Activated T-cell treated with anti-CD3 and anti-CD28 coated beads, Interleukin-2, amount 50 U/mL, for 48 hours (primary cell): Measurements from ENCODE around the gene GATB.

Experiments
- DNase-seq, 2 experiments: peaks; one replicate each; pipeline ENCODE4 v3.0.0-alpha.2; 2020

GATB gene

DNA sequence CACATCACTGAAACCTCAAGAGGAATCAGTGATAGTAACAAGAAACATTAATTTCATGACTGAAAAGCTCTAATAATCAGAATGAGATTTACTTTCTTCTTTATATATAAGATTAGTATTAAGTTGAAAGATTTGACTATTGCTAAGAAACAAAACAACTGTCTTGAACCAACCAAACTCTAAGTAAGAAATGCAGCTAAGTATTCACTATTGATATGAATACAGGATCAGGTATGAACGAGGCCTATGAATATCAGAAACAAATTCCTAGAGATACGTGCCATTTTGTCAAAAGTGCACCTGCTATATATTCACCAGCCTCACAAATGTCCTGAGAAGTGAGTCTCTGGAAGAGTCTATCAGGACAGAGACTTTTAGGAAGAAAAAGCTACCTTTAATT, 32.1 kb downstream of the GATB start:
- no peak for DNase-seq

DNA sequence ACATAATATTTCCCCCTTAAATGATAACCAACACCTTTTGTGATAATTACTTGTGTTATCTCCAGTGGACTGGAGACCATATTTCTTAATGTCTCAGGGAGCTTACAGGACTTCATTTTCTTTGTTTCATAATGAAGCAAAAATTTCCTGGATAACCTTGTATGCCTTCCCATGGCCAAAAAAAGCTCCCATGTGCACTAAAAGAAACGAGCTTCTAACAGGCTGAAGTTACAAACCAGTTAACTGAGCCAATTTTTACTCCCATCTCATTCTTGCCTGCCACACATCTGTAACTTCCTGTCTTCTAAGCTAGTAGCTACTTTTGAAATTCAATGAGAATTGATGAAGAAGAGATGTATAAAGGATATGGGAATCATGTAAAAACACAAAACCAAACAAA, 32.8 kb downstream of the GATB start:
- DNase-seq = no peak

DNA sequence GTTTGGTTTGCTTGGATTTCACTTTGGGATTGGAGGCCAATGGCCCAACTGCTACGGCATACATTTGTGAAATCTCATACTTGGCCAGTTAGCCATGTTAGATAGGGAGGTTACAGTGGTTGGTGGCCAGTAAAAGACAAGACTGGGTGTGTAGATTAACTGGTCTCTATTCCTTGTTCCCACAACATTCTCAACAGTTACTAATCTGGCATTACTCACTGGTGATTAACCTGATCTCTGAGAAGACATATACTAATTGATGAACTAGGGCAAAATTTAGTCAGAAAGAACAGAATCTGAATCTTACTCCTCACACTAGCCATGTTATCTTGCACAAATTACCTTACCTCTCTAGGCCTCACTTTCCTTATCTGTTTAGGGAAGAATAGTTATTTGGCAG, 33.4 kb downstream of the GATB start:
- no peak for DNase-seq

DNA sequence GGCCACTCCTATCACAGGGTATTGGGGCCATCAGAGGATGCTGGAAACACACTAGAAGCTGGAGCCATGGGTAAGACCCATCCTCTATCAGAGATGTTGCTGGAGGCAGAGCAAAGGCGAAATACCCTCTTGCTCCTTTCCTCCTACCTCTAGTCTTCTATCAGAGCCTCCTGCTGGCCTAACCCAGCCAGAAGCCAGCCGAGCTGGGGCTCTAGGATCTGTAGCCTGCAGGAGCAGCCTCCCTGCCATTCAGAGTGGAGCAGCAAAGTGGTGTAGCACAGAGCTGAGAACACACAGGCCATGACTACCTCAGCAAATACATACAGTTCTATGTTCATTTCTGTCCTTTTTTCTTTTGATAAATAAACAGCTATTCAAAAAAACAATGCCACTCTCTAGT, 35.7 kb downstream of the GATB start:
- no peak for DNase-seq

DNA sequence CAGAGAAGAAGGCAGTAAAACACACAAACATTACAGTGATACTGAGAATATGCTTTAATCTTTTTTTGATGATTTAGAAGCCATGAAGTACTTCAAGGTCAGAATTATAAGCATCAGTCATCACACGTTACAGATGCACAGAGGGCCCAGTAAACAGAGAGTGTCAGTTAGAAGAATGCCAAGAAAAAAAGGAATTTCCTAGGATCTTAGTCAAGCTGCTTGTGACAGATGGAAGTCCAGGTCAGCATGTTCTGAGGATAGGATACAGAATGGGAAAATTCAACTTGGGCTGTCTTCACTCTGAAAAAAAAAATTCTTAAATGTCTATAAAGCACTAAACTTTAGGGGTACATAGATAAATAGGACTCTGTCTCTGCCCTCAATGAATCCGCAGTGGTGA, 38.9 kb downstream of the GATB start:
- no peak for DNase-seq

DNA sequence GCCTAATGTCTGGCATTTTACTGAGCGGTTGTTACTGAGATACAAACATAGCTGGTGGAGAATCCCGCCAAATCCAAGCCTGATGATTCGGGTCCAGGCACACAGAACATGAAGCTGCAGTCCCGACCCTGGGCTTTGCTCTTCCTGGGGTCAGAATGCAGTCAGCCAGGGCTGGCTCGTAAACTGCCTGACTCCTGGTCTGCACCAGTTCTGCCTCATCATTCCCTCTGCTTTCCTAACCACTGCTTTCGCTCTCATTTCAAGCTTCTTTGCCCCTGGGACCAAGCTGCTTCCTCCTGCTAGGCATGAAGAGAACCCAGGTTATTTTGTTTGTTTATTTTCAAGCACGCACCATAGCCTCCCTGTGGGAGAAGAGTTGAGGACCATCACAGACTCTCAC, 39.3 kb downstream of the GATB start:
- DNase-seq = no peak

DNA sequence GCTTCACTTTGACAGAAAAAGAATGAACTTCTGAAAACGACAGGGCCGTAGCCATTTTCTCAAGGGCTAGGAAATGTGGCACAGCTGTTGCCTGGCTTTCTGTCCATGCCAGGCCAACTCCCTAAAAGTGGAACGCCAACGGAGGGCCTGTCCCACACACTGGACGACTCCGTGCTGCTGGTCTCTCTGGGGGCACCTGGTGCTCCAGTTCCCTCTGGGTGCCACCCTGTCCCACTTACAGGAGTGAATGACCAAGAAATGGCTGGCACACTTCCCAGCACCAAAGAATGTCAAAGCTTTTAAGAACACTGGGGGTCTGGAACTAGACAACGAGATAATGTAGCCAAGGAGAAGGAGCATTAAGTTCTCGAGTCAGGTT, 40.9 kb downstream of the GATB start:
- DNase-seq = no peak

GRCh38 chr4:151718984-151719955, 41.5 kb downstream of the GATB start:
- no peak for DNase-seq

- DNase-seq = no peak
Observed at GRCh38 chr4:151717909-151718628, 42.7 kb downstream of the GATB start.

DNA sequence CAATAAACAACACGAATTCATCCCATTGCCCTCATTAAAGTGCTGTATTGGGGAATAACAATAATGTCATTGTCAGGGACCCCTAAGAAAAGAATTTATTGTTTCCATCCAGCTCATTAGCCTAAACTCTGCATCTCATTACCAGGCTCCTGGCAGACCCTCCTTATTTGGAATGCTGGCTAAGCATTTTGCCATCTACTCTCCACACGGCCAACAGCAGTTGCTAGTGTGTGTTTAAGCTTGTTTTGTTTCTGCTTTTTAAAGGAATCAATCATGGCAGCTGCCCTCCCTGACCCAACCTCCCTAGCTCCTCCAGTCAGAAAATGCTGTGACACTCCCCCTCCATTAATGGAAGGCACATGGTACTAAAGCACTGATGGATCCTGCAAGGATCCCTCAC, 43.5 kb downstream of the GATB start:
- DNase-seq = no peak

GRCh38 chr4:151716324-151716723, 44.5 kb downstream of the GATB start:
- no peak for DNase-seq

- DNase-seq = no peak
Observed at GRCh38 chr4:151715881-151716280, 44.9 kb downstream of the GATB start.

- no peak for DNase-seq
Observed at GRCh38 chr4:151712777-151713176, 48.0 kb downstream of the GATB start.

DNA sequence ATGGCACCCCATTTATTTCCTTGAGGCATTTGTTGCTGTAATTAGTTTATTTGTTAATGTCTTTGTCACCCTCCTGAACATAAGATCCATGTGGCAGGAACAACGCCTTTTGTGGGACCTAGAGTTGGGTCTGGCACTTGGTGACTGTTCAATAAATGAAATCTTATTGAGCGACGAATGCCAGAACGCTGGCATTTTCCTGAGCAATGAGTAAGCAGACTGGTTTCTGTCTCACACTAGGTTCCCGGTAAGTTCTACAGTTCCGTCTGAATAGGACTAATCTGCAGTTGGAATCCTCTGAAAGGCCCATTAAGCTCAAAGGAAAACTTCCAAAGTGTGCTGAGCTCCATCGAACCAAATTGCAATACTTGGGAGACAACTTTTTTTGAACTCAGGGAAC, 49.2 kb downstream of the GATB start:
- no peak for DNase-seq

DNA sequence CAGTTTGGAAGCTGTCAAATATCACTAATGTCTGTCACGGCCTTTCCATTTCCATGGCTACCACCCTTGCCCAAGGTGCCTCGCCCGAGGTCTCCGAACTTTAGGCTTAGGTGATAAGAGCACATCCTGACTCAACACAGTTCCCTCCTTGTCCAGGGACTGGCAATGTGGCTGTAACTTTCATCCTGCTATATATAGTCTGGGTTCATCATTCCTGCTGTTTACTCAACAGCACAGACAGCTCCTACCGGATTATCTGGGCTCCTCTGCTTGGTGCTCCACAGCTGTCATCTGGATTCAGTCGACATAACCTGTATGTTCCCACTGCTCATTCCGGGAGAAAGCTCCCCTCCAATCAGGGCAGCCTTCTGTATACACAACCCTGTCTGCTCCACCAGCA, 51.2 kb downstream of the GATB start:
- DNase-seq = no peak

GRCh38 chr4:151709071-151709470, 51.7 kb downstream of the GATB start:
- DNase-seq = no peak

DNA sequence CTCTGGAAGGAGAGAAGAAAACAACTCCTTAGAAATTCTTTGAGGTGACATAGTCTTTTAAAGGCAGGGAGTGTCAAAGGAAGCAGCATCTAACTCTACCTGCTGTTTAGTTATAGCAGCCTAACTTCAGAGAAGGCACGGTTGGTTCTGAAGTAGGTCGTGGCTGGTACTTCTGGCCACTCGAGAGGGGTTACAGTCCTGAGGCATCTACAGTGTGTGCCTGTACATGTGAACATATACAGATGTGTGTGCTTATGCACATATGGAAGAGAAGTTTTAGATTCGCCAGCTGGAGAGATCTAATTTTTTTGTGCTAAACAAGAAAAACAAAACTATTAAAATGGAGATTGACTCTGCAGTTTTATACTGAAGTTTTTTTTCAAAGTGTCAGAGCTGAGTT, 52.7 kb downstream of the GATB start:
- DNase-seq = no peak

- no peak for DNase-seq
Observed at GRCh38 chr4:151703401-151703800, 57.4 kb downstream of the GATB start.

DNA sequence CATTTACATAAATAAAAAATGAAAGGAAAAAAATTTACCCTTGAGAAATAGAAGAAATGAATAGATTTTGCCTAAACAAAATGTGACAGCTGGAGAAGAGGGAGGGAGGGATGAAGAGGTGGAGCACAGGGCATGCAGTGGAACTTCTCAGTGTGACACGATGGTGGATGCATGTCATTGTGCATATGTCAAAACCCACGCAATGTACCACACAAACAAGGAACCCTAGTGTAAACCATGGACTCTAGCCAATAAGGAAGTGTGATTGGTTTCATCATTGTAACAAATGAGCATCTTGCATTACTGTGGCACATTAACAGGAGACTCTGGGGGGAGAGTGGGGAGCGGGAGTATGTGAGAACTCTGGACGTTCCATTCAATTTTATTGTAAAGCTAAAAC, 58.6 kb downstream of the GATB start:
- DNase-seq = no peak

DNA sequence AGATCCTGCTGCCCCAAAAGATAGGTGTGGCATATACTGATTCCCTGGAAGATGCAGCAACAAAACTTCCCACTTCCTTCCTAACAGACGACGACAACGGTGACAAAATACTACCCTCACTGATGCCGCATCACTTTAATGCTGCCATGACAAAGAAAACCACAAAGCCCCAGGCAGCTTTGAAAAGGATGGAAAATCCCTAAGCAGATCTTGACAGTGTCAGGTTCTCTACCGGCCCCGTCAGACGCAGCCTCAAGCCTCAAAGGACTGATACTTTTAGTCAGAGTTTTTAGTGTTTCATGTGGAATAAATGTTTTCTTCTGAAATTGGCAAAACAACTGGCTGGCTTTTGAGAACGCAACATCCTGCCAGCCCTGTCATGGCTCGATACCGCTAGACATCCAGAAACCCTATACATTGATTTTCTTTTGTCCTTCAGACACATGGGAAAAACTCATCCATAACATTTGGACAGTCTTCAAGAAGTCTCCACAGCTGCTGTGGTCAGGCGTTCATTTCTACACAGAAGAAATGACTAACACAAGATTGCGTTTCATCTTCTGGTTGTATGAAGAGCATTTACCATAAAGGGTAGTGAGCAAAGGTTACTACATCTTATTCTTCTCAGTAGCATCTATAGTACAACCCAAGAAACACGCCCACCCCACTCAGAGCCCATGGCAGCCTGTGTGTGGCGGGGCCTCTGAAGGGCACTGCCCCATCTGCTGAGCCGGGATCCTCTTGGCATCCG, 60.1 kb downstream of the GATB start:
- peak; percentile 37 to 38 for DNase-seq

- DNase-seq = no peak
Observed at GRCh38 chr4:151698213-151698612, 62.6 kb downstream of the GATB start.

DNA sequence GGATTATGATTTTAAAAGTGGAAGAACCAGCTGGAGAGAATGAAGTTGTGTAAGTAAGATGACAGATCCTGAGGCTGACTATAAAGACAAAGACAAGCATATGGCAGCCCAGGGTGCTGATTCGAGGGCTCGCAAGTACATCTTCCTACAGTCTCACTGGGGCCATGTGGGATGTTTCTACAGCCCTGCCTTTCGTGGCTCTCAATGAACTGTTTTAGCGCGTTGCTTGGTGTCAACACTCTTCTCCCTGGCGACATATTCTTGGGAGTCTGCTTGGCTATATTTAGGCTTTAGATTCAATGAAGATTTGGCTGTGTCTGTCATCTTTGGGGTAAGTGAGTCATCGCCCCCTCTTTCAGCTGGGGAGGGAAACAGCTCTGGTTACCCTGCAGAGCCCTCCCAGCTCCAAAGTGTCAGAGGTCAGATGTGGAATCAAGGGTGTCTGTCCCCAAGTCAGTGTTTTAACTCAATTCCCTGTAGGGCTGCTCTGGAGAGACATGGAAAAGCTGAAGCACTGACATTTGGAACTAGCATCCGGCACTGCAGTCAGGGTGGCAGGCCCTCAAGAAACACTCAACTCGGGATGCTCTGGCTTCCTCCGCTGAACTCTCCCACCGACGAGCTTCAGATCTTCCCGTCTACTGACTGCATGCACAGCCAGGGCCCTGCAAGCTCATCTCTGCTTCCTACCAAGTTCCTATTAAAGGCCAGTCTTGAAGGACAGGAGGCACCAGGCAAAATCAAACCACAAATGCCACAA, 65.7 kb downstream of the GATB start:
- DNase-seq = no peak
